HTR-8/SVneo (cell line): ENCODE data around the gene GPR33.
"Not testable (repeated sequence)": the region's sequence is repeated elsewhere in the genome, so short reads cannot be mapped to it uniquely, and the experiment has no call there.

Experiments
- DNase-seq: peaks from one replicate; pipeline ENCODE4 v3.0.0; 2011; ENCODE audit warnings: low spot score, mixed read lengths; ENCODE audit not compliant: insufficient read length
- FAIRE-seq: peaks from 2 replicates; lab custom pipeline; 2011; peaks lifted over from hg19 to GRCh38; lab: Jason Lieb, UNC

Gene GPR33

DNA sequence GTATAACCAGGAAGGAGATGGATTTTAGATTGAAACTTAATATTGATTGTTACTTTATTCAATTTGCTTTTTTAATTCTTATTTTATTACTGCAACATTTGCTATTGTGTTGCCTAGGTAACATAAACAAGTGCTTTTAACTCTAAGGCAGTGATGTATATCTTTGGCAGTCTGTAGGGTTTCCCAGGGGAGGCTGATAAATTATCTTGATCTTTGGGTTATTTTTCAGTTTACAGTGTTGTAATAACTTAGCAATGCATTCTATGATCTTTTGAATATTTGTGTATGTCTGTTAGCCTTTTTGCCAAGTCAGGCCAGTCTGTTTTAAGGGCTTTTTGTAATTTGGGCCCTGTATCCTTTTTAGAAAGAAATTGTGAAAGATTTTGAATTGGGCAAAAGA lies 22.7 kb downstream of the GPR33 start:
- FAIRE-seq, result no peak
- no peak for DNase-seq

DNA sequence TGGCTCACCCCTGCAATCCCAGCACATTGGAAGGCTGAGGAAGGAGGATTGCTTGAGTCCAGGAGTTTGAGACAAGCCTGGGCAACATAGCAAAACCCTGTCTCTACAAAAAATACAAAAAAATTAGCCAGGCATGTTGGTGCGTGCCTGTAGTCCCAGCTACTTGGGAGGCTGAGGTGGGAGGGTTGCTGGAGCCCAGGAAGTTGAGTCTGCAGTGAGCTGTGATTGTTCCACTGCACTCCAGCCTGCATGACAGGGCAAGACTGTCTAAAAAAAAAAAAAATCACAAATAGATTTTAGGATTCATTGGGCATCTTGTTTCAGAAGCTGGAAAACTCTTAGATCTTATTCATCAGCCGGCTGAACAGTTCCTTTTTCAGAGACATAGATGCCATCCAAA lies 25.4 kb downstream of the GPR33 start:
- not testable (repeated sequence) for FAIRE-seq, DNase-seq

- DNase-seq (no peak), FAIRE-seq (no peak)
Observed at GRCh38 chr14:31461545-31461944, 26.3 kb downstream of the GPR33 start.

GRCh38 chr14:31457665-31458659 lies 29.9 kb downstream of the GPR33 start:
- FAIRE-seq (peak; percentile 75), DNase-seq (no peak)

DNA sequence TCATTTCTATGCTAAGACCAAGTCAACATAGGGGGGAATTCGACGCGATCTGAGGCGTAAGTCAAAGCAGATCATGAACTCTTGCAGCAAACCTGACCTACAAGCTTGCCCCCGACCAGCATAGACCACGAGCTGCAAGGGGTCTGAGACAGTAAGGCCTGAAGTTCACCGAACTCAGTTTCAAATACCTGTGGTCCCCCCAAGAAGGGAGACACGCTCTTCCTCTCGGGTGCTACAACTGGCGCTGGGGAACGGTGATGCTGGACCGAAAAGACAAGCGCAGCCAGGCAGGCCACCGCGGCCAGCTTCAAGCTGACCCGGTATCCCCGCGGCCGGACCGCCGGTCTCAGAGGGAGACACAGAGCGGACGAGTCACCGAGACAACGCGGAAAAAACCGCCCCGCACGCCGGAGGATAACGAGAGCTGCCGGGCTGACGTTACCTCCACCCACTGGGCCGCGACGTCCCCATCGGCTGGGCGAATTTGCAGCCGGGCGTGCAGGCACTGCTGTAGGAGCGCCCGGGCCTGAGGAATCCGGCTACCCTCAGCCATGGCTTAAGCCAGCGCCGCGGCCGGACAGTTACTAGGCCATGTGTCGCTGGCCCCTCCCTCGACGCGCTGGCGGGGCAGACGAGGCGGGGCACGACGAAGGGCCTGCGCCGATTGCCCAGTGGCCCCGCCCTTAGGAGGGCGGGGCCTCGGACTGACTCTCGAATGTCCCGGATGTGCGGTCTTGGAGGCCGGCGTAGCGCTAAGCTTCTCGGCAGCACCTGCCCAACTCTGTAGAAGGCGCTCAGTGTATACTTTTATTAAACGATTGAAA lies 30.8 kb downstream of the GPR33 start, which contains the start of gene DTD2:
Gene DTD2 (minus strand): TSS at position 666 of the 824 bp plus-strand sequence. CDS start 113 bp downstream, at position 553.
- peak; percentile 99 for FAIRE-seq

GRCh38 chr14:31449971-31450610 lies 37.7 kb downstream of the GPR33 start:
- DNase-seq (peak; percentile 62), FAIRE-seq (peak; percentile 96)

More for the DNA sequence above, 30.8 kb downstream of the GPR33 start, which contains the start of gene DTD2:
- DNase-seq, result peak; percentile 99

DNA sequence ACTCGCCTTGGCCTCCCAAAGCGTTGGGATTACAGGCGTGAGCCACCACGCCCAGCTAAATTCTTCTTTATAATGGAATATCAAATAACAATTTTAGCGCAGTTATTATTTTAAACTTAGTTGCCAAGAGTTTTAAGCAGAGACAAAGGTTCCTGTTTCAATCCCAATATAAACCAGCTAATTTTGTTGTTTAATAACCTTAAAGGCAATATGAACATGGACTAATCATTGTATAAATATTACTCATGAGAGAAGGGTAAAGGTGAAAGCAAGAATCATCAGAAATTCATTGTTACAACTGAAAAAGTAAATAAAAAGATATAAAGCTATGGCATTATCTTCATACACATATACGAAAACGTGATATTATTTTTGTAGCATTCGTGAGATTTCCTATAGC lies 38.7 kb downstream of the GPR33 start:
- DNase-seq (no peak), FAIRE-seq (no peak)

DNA sequence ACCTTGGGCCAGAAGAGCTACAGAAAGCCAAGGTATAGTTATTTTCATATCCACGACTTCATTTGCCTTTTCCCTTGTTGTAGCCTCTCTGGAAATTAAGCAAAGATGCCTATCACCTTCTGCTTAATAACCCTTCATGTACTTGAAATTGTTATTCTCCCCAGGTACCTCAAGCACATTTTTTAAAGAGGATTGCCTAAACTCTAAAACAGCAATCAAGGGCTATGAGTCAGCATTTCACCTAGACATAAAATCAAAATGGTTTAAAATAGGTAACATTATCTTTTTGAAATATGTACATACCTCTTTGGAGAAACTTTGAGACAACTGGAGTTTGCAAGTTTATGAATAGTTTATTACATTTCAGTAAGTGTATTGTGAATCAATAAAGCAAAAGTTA lies 42.1 kb downstream of the GPR33 start:
- DNase-seq (no peak), FAIRE-seq (peak; percentile 46)

DNA sequence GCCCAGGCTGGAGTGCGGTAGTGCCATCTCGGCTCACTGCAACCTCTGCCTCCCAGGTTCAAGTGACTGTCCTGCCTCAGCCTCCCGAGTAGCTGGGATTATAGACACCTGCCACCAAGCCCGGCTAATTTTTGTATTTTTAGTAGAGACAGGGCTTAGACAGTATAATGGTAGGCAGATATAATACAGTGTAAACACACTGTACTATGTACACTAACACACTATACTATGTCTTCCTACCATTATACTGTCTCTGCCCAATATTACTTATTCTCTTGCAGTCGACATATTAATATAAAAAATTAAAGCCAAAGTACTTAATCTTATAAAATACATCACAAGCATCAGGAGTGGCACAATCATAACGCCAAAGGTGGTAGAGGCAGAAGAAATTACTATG lies 45.6 kb downstream of the GPR33 start:
- FAIRE-seq (peak; percentile 16), DNase-seq (no peak)

DNA sequence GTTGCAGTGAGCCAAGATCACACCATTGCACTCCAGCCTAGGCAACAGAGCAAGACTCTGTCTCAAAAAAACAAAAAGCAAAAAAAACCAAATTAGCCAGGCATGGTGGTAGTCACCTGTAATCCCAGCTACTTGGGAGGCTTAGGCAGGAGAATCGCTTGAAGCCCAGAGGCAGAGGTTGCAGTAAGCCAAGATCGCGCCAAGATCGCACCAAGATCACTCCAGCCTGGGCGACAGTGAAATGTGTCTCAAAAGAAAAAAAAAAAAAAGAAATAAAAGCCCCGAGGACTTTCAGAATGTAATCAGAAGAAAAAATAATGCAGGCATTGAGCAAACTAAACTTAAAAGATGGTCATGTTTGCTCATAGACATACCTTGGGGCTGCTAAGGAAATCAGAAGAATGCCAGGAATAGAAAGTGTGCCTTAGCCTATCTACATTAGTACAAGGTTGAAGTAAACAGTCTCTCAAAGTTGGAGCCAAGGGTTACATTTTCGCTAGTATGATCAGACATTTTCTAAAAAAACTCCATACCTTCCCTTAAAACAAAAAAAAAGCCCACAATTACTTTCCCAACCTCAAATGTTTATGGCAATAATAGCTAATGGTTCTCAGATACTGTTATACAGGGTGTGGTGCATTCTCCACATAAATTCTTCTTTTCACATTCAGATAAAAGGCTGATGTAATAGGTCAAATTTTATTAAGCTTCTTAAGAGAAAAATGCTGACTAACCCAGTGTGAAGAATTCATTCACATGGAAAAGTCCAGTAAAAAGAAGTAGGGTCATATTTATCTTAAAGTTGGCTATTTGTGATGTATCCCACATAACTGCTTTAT lies 46.3 kb downstream of the GPR33 start:
- no peak for FAIRE-seq

GRCh38 chr14:31440280-31440679 lies 47.6 kb downstream of the GPR33 start:
- DNase-seq, result no peak
- FAIRE-seq, result peak; percentile 28

More for the DNA sequence above, 46.3 kb downstream of the GPR33 start:
- no peak for DNase-seq

DNA sequence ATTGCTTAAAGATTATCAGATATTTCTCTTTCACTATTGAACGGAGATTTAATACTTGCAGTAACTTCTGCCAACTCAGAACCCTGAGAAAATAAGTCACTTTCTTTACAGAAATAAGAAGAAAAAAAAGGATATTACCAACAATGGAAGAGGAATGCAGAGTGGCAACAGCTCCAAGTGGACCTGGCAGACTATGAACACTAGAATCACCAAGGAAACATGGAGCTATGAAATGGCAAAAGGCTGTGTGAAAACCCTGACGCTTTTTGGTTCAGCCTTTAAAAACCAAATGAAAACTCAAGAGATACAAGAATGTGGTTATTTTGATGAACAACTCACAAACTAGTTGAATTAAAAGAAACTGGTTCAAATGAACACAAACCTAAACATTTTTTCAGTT lies 48.3 kb downstream of the GPR33 start:
- DNase-seq, result no peak
- FAIRE-seq, result peak; percentile 23

DNA sequence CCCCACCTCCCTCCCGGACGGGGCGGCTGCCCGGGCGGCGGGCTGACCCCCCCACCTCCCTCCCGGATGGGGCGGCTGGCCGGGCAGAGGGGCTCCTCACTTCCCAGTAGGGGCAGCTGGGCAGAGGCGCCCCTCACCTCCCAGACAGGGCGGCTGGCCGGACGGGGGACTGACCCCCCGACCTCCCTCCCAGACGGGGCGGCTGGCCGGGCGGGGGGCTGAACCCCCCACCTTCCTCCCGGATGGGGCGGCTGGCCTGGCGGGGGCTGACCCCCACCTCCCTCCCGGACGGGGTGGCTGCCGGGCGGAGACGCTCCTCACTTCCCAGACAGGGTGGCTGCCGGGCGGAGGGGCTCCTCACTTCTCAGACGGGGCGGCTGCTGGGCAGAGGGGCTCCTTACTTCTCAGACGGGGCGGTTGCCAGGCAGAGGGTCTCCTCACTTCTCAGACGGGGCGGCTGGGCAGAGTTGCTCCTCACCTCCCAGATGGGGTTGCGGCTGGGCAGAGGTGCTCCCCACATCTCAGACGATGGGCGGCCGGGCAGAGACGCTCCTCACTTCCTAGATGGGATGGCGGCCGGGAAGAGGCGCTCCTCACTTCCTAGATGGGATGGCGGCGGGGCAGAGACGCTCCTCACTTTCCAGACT lies 50.7 kb downstream of the GPR33 start:
- not testable (repeated sequence) for DNase-seq, FAIRE-seq

- FAIRE-seq, result peak; percentile 90
- DNase-seq, result no peak
Observed at GRCh38 chr14:31435276-31435675, 52.6 kb downstream of the GPR33 start.
